Right lobe of liver (tissue), 6 donors: ENCODE results near the gene KYAT1. TPM values are rescaled to one million over a fixed set of nuclear protein-coding genes. Genes with fewer than 3 reads are reported as not detected.

Experiments used
- ATAC-seq, 4 donors: fragments of 200-7000 bp; cut with Tn5 transposase; one replicate each; pipeline ENCODE4 v1.9.1; 2020; ENCODE audit warnings: mild to moderate bottlenecking in 4 of 4, moderate library complexity in 4 of 4
- DNase-seq, 3 donors: peaks; one replicate each; pipeline ENCODE4 v3.0.0-alpha.2; 2020
- H3K27ac ChIP-seq, 3 donors: fragments of 200-600 bp; one replicate each; pipeline ENCODE4 v1.8.0; 2022
- H3K27me3 ChIP-seq, 2 donors: fragments of 200-600 bp; one replicate each; pipeline ENCODE4 v1.8.0; 2022
- H3K36me3 ChIP-seq, 4 donors: fragments of 200-600 bp; sonication (generic) in 1 of 4; one replicate each; pipeline versions ENCODE4 v1.5.1 to v1.8.0; 2017 to 2022; ENCODE audit warnings: control low read depth in 1 of 4
- H3K4me1 ChIP-seq, 4 donors: fragments of 200-600 bp; sonication (generic) in 1 of 4; one replicate each; pipeline versions ENCODE4 v1.5.1 to v1.8.0; 2017 to 2022; ENCODE audit warnings: control low read depth in 1 of 4
- H3K4me3 ChIP-seq, 3 donors: fragments of 200-600 bp; one replicate each; pipeline ENCODE4 v1.8.0; 2022
- H3K9me3 ChIP-seq, 4 donors: fragments of 200-600 bp; sonication (generic) in 1 of 4; one replicate each; pipeline versions ENCODE4 v1.5.1 to v1.8.0; 2017 to 2022; ENCODE audit warnings: control low read depth in 1 of 4
- POLR2A ChIP-seq: fragments of 450-650 bp; IDR thresholded peaks from one replicate; pipeline ENCODE4 v1.6.1; 2017; ENCODE audit warnings: antibody characterized with exemption, mild to moderate bottlenecking
- WGBS: methylation state at CpG from one replicate; pipeline ENCODE4 v1.1.6; 2018; ENCODE audit warnings: low coverage, low lambda C conversion rate; ENCODE audit not compliant: insufficient coverage; ENCODE audit errors: missing lambda C conversion rate; 5-methylcytosine and 5-hydroxymethylcytosine counted together
- intact Hi-C, 2 donors: fragments of 100-400 bp; cut with DNase I; formaldehyde crosslinking; loops; one replicate each; pipeline versions ENCODE4 v1.11.2 to v1.14.1; 2022
- long read RNA-seq: library from polyadenylated mRNA; unstranded; transcript quantifications from one replicate; pipeline ENCODE4 v2.0.0, GENCODE V29; 2019
- total RNA-seq, 6 experiments: library from RNA; depleted of rRNA in 2 of 6; stranded (reverse); fragments of >200 nt in 2 of 6; fragmentation: NEBNext Ultra II Directional in 3 of 6; extraction: Animal tissue kit (Norgen Biotek cat#: 25700) in 3 of 6; gene quantifications; one replicate each; pipeline versions ENCODE4 v1.1.0 to v1.2.4, GENCODE V29; 2016 to 2023
- TF ChIP-seq, protein P1 (sequence below), 4 donors: fragments of 200-600 bp in 3 of 4; fragments of 450-650 bp in 1 of 4; IDR thresholded peaks; one replicate each; pipeline versions ENCODE4 v1.5.1 to v1.8.0; 2016 to 2022; ENCODE audit warnings: antibody characterized with exemption in 4 of 4, mild to moderate bottlenecking in 2 of 4
- donor health status: DM: no; HTN: yes; CAD: no.
- donor health status: DM: no; HTN: no; CAD: no.
- donor health status: DM: no; HTN: no; CAD: no.
- donor health status: DM: no; HTN: yes; CAD: no.
- donor health status: DM: no; HTN: yes; CAD: no.

KYAT1 gene
- 10 to 100 TPM in 4 of 6 experiments, 1 to 10 TPM in 2; 7.2 to 12.7 (median 10.4) TPM for total RNA-seq
- long read RNA-seq, partial matches to known transcripts, result 0 of 8 reads
- long read RNA-seq, other reads (novel, unspliced or antisense), result 5 of 8 reads

- DNase-seq, result peak; percentile 98 to 99 (median 99)
- Histone ChIP-seq H3K9me3 (no peaks in the 10 kb centered on the region), H3K27ac (peak within 1 kb of the TSS; percentile 97 to 98 (median 98)), H3K36me3 (peaks cover 0 to 10% (median 3%) of the 10 kb centered on the region in 4 donors), H3K27me3 (no peaks in the 10 kb centered on the region), H3K4me3 (peak within 1 kb of the TSS; percentile 94 to 99 (median 98)), H3K4me1 (peaks cover 0 to 40% (median 16%) of the 10 kb centered on the region in 4 donors)
- peak; percentile 96 for TF ChIP-seq POLR2A
- TF ChIP-seq, protein P1, sequence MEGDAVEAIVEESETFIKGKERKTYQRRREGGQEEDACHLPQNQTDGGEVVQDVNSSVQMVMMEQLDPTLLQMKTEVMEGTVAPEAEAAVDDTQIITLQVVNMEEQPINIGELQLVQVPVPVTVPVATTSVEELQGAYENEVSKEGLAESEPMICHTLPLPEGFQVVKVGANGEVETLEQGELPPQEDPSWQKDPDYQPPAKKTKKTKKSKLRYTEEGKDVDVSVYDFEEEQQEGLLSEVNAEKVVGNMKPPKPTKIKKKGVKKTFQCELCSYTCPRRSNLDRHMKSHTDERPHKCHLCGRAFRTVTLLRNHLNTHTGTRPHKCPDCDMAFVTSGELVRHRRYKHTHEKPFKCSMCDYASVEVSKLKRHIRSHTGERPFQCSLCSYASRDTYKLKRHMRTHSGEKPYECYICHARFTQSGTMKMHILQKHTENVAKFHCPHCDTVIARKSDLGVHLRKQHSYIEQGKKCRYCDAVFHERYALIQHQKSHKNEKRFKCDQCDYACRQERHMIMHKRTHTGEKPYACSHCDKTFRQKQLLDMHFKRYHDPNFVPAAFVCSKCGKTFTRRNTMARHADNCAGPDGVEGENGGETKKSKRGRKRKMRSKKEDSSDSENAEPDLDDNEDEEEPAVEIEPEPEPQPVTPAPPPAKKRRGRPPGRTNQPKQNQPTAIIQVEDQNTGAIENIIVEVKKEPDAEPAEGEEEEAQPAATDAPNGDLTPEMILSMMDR (IDR thresholded peaks at IDR 0.05), result peak in 3 of 4 donors; percentile 6 to 21 (median 12)
- ATAC-seq, result peak; percentile 73 to 81 (median 78)
- intact Hi-C loops, result loop anchor here (5.0 kb wide), 2 partner anchors 35 to 40 kb away; partner anchors contain the start of gene PHYHD1 (in 1 of the 2)
- WGBS, result 0% methylated on average over 19 of the region's 70 CpGs
These were observed at the start of gene KYAT1, which contains the start of gene LRRC8A for GRCh38 chr9:128881884-128882676. TSS of gene KYAT1 (minus strand) at chr9:128881950. CDS start at chr9:128845405, 36,545 bp downstream. TSS of gene LRRC8A (plus strand) at chr9:128882133. CDS start at chr9:128907165, 25,032 bp downstream.

GRCh38 chr9:128929560-128929959 lies 47.8 kb upstream of the KYAT1 start:
- no peak overlapping the region for H3K4me3 ChIP-seq
- peaks cover 0 to 11% (median under 1%) of the 10 kb centered on the region in 4 donors for H3K36me3 ChIP-seq
- H3K27me3 ChIP-seq, result no peaks in the 10 kb centered on the region
- DNase-seq, result no peak
- no peak overlapping the region for H3K27ac ChIP-seq
- H3K9me3 ChIP-seq, result no peaks in the 10 kb centered on the region
- WGBS, result 81% methylated on average over 4 of the region's 4 CpGs
- intact Hi-C loops, result no loop called here
- TF ChIP-seq, protein P1 (IDR thresholded peaks at IDR 0.05), result no peak
- no peak for TF ChIP-seq POLR2A
- peaks cover 0 to 15% (median 0%) of the 10 kb centered on the region in 4 donors for H3K4me1 ChIP-seq
- no peak for ATAC-seq

- intact Hi-C loops, result no loop called here
- no peak overlapping the region for H3K27ac ChIP-seq
- H3K4me3 ChIP-seq, result no peak overlapping the region
- DNase-seq (no peak), ATAC-seq (no peak)
- peaks cover 0 to 5% (median 0%) of the 10 kb centered on the region in 4 donors for H3K36me3 ChIP-seq
- 71% methylated on average over 2 of the region's 2 CpGs for WGBS
- H3K27me3 ChIP-seq, result no peaks in the 10 kb centered on the region
- H3K4me1 ChIP-seq, result peaks cover 0 to 15% (median 0%) of the 10 kb centered on the region in 4 donors
- no peak for TF ChIP-seq POLR2A
- TF ChIP-seq, protein P1 (IDR thresholded peaks at IDR 0.05), result no peak
- no peaks in the 10 kb centered on the region for H3K9me3 ChIP-seq
These were observed 46.9 kb upstream of the KYAT1 start for GRCh38 chr9:128928624-128929023.

DNA sequence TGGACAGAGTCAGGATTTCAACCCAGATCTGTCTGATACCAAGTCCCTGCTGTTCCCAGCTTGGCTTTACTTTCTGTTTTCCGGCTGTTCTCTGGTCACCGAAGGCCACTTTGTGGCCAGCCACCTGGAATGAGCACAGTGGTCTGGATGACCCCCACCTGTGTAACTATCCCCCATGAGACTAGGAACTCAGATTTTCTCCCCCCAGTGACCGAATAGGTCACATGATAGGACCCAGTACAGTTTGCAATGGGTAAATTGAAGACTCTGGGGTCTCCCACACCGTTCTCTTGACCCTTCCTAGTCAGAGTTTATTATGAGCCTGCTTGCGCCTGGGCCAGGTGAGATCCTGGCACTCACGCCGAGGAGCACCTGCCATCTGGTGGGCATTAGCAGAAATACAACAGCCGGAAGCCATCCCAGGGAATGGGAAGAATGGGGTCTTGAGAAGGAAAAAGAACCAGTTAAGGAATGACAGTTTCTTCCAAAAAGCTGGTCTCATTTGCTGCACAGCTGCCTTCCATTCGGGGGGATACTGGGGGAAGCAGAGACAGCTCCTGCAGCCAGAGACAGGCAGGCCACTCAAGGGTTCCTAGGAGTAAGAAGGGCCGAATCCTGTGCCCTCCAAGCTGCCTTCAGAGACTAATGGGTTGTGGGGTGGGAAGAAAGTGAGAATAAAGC lies 46.1 kb upstream of the KYAT1 start:
- H3K4me3 ChIP-seq, result no peak overlapping the region
- intact Hi-C loops, result no loop called here
- H3K9me3 ChIP-seq, result no peaks in the 10 kb centered on the region
- ATAC-seq (peak; percentile 86 to 95 (median 94)), DNase-seq (peak in 2 of 3 donors; percentile 56 to 64)
- peak overlapping the region in 1 of 3 donors; percentile 33 for H3K27ac ChIP-seq
- peaks cover 0 to 15% (median 0%) of the 10 kb centered on the region in 4 donors for H3K4me1 ChIP-seq
- WGBS, result 16% methylated on average over 10 of the region's 10 CpGs
- no peaks in the 10 kb centered on the region for H3K36me3 ChIP-seq
- no peaks in the 10 kb centered on the region for H3K27me3 ChIP-seq
- TF ChIP-seq POLR2A, result no peak
- TF ChIP-seq, protein P1 (IDR thresholded peaks at IDR 0.05), result peak; percentile 86 to 89 (median 87)
